Measurements from ENCODE around the gene KCNK13.

The KCNK13 gene

GRCh38 chr14:90091393-90091792 lies 29.6 kb downstream of the KCNK13 start:
- peaks cover 9% of the 10 kb centered on the region for H3K9me3 Mint-ChIP-seq
- H3K4me1 Mint-ChIP-seq (ENCODE audit: low read depth) = peaks cover 21% of the 10 kb centered on the region
- H3K27me3 Mint-ChIP-seq (ENCODE audit: low read depth) = peaks cover 8% of the 10 kb centered on the region

DNA sequence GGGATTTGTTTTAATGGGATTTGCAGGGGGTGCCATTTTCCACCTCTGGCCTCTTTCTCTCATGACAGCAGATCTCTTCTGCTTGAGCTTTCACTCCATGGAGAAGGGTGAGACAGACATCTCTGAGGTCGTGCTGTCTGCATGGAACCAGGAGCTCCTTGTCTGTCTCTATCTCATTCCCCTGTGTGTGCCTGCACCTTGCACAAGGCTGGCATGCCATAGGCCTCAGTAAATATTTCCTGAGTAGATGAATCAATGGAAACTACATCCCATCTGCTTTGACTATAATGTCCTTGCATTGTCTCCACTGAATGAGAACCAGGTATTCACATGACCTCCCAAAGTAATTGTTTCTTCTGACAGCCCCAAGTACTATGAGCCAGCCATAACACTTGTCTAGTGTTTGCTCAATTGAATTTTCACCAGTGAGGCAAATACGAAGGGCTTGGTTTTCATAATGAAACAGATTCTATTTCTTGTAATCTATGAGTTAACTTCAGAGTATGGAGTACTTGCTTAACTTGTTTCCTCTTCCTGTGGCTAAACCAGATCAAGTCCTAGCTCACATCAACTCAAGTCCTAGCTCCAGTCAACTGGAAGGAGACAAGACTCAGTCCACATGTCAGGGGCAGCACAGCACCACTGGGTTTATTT lies 32.3 kb downstream of the KCNK13 start:
- peak overlapping the region; percentile 21 for H3K4me3 Mint-ChIP-seq
- peaks cover 9% of the 10 kb centered on the region for H3K36me3 Mint-ChIP-seq (ENCODE audit: low read depth)
- H3K4me1 Mint-ChIP-seq (ENCODE audit: low read depth) = peaks cover 21% of the 10 kb centered on the region
- peaks cover 12% of the 10 kb centered on the region for H3K9me3 Mint-ChIP-seq
- peaks cover 2% of the 10 kb centered on the region for H3K27me3 Mint-ChIP-seq (ENCODE audit: low read depth)
- H3K27ac Mint-ChIP-seq = peak overlapping the region; percentile 74

More at GRCh38 chr14:90091393-90091792, 29.6 kb downstream of the KCNK13 start:
- Mint-ChIP-seq H3K36me3 (ENCODE audit: low read depth) (peaks cover 9% of the 10 kb centered on the region), H3K4me3 (no peak overlapping the region), H3K27ac (no peak overlapping the region)

DNA sequence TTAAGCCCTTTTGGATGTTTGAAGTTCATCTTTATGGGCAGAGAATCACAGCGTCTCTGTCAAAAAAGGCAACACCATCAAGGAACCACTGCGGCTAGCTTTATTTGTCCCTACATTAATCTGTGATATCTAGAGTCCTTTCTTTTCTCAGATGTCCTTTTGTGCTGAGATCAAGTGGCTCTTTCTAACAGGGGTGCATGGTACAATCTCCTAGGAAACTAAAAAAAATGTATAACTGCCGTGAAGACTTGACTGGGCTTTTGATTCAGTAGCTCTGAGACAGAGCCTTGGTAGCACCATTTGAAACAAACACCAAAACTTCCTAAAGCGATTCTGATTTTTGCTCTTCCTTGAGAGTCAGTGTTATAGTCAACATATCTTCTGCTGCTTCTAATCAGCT lies 33.3 kb downstream of the KCNK13 start:
- no peaks in the 10 kb centered on the region for H3K27me3 Mint-ChIP-seq (ENCODE audit: low read depth)
- no peak overlapping the region for H3K4me3 Mint-ChIP-seq
- peaks cover 7% of the 10 kb centered on the region for H3K36me3 Mint-ChIP-seq (ENCODE audit: low read depth)
- H3K9me3 Mint-ChIP-seq = peaks cover 12% of the 10 kb centered on the region
- peaks cover 21% of the 10 kb centered on the region for H3K4me1 Mint-ChIP-seq (ENCODE audit: low read depth)
- no peak overlapping the region for H3K27ac Mint-ChIP-seq

GRCh38 chr14:90096566-90096965 lies 34.8 kb downstream of the KCNK13 start:
- Mint-ChIP-seq H3K4me1 (ENCODE audit: low read depth) (peaks cover 21% of the 10 kb centered on the region), H3K36me3 (ENCODE audit: low read depth) (peaks cover 7% of the 10 kb centered on the region), H3K27ac (no peak overlapping the region), H3K27me3 (ENCODE audit: low read depth) (no peaks in the 10 kb centered on the region), H3K4me3 (no peak overlapping the region), H3K9me3 (peaks cover 12% of the 10 kb centered on the region)

DNA sequence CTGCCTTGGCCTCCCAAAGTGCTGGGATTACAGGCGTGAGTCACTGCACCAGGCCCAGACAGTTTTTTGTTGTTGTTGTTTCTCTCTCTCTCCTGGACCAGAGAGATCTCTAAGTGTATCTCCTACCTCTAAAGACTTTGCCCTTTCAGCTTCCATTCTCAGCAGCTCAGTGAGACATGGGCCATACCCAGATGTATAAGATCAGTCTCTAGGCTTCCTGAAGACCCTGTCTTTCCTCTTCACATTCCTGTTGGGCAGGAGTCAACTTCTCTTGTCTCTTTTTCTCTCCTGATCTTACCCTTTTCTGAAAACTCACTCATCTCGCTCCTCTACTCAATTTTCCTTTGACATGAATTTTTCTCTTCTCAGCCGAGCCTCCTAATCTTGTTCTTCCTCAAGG lies 42.0 kb downstream of the KCNK13 start:
- H3K4me3 Mint-ChIP-seq = no peak overlapping the region
- peaks cover 4% of the 10 kb centered on the region for H3K27me3 Mint-ChIP-seq (ENCODE audit: low read depth)
- no peaks in the 10 kb centered on the region for H3K9me3 Mint-ChIP-seq

GRCh38 chr14:90105756-90106155 lies 44.0 kb downstream of the KCNK13 start:
- Mint-ChIP-seq H3K4me3 (no peak overlapping the region), H3K9me3 (no peaks in the 10 kb centered on the region), H3K27me3 (ENCODE audit: low read depth) (peaks cover 4% of the 10 kb centered on the region), H3K4me1 (ENCODE audit: low read depth) (no peaks in the 10 kb centered on the region), H3K27ac (no peak overlapping the region), H3K36me3 (ENCODE audit: low read depth) (no peaks in the 10 kb centered on the region)

More for the DNA sequence above, 42.0 kb downstream of the KCNK13 start:
- Mint-ChIP-seq H3K27ac (no peak overlapping the region), H3K4me1 (ENCODE audit: low read depth) (no peaks in the 10 kb centered on the region), H3K36me3 (ENCODE audit: low read depth) (no peaks in the 10 kb centered on the region)

GRCh38 chr14:90107789-90108188 lies 46.0 kb downstream of the KCNK13 start:
- Mint-ChIP-seq H3K9me3 (no peaks in the 10 kb centered on the region), H3K36me3 (ENCODE audit: low read depth) (no peaks in the 10 kb centered on the region), H3K4me3 (no peak overlapping the region), H3K27me3 (ENCODE audit: low read depth) (peaks cover 20% of the 10 kb centered on the region), H3K27ac (no peak overlapping the region), H3K4me1 (ENCODE audit: low read depth) (no peaks in the 10 kb centered on the region)

- Mint-ChIP-seq H3K27ac (no peak overlapping the region), H3K27me3 (ENCODE audit: low read depth) (peaks cover 20% of the 10 kb centered on the region), H3K36me3 (ENCODE audit: low read depth) (no peaks in the 10 kb centered on the region), H3K4me1 (ENCODE audit: low read depth) (no peaks in the 10 kb centered on the region), H3K9me3 (no peaks in the 10 kb centered on the region), H3K4me3 (no peak overlapping the region)
Measured at GRCh38 chr14:90109858-90110257, 48.1 kb downstream of the KCNK13 start.

DNA sequence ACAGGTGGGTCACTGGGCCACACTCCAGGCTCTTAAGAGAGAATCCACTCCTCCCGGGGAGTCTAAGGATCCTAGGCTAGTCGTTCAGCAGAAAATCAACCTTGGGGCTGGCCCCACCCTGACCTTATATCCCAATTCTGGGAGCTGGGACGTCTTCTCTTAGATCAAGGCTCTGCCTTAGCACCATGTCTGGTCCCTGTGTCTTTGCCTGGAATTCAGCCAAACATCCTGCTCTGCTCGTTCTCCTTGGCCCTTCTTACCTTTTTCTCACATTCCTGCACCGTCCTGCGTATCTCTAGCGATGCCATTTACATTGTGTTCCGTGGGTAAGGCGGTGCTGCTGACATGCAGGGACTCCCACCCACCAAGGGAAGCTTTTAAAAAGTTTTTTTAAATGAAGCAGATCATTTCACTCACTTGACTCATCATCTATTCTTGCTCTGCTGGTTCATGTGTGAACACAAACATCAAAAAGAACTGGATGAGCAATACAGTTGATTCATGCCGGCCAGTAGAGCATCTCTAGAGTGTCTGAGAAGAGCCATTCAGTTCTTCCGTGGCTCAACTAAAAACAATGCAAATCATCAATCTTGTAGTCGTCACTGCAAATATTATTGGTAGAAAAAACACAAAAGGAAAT lies 50.2 kb downstream of the KCNK13 start:
- H3K4me3 Mint-ChIP-seq = no peak overlapping the region
- H3K27me3 Mint-ChIP-seq (ENCODE audit: low read depth) = peaks cover 26% of the 10 kb centered on the region
- H3K27ac Mint-ChIP-seq = no peak overlapping the region
- H3K4me1 Mint-ChIP-seq (ENCODE audit: low read depth) = no peaks in the 10 kb centered on the region
- no peaks in the 10 kb centered on the region for H3K36me3 Mint-ChIP-seq (ENCODE audit: low read depth)
- no peaks in the 10 kb centered on the region for H3K9me3 Mint-ChIP-seq

DNA sequence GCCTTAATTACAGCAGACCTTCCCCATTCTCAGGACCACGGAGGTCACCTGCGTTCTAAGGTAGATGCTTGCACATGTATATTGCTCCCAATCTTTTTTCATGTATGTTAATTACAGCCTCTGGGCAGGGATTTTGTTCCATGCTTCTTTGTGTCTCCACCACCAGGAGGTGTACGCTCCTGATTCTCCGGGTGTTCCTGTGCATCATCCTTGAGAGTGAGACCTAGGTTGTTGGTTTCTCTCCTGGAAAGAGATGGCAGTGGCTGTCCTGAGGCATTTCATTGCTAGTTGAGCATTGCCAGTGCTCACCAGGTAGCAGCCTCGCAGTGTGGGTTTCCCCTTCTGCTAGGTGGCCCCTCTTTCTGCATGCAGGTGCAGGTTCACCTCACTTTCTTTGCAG lies 52.8 kb downstream of the KCNK13 start:
- Mint-ChIP-seq H3K27me3 (ENCODE audit: low read depth) (peaks cover 26% of the 10 kb centered on the region), H3K4me3 (no peak overlapping the region), H3K36me3 (ENCODE audit: low read depth) (no peaks in the 10 kb centered on the region), H3K4me1 (ENCODE audit: low read depth) (no peaks in the 10 kb centered on the region), H3K27ac (no peak overlapping the region), H3K9me3 (no peaks in the 10 kb centered on the region)

- Mint-ChIP-seq H3K4me3 (no peak overlapping the region), H3K27me3 (ENCODE audit: low read depth) (peaks cover 30% of the 10 kb centered on the region), H3K27ac (no peak overlapping the region), H3K4me1 (ENCODE audit: low read depth) (no peaks in the 10 kb centered on the region), H3K36me3 (ENCODE audit: low read depth) (no peaks in the 10 kb centered on the region), H3K9me3 (no peaks in the 10 kb centered on the region)
Measured at GRCh38 chr14:90115780-90116179, 54.0 kb downstream of the KCNK13 start.

DNA sequence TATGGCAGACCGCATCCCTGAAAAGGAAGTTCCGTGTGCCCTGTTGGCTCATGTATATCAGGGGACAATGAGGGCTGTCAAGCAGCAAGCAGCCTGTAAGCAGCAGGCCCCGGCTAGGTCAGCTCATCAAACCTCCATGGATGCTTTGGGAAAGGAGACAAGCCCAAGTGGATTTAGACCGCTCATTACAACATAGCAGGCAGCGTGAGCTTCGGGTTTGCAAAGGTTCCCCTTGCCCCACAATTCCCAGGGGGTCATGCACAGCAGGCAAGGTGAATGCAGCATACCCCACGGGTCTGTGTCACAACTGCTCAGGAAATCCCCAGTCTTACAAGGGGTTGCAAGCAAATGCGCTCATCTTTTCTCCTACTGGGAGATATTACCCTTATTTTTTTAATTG lies 54.6 kb downstream of the KCNK13 start:
- H3K4me1 Mint-ChIP-seq (ENCODE audit: low read depth) = no peaks in the 10 kb centered on the region
- no peak overlapping the region for H3K4me3 Mint-ChIP-seq
- no peak overlapping the region for H3K27ac Mint-ChIP-seq
- H3K9me3 Mint-ChIP-seq = no peaks in the 10 kb centered on the region
- H3K36me3 Mint-ChIP-seq (ENCODE audit: low read depth) = no peaks in the 10 kb centered on the region
- peaks cover 26% of the 10 kb centered on the region for H3K27me3 Mint-ChIP-seq (ENCODE audit: low read depth)

- Mint-ChIP-seq H3K27ac (no peak overlapping the region), H3K36me3 (ENCODE audit: low read depth) (no peaks in the 10 kb centered on the region), H3K9me3 (no peaks in the 10 kb centered on the region), H3K27me3 (ENCODE audit: low read depth) (peaks cover 14% of the 10 kb centered on the region), H3K4me3 (no peak overlapping the region), H3K4me1 (ENCODE audit: low read depth) (no peaks in the 10 kb centered on the region)
Measured at GRCh38 chr14:90118027-90118426, 56.2 kb downstream of the KCNK13 start.

GRCh38 chr14:90126260-90126659 lies 64.5 kb downstream of the KCNK13 start:
- no peaks in the 10 kb centered on the region for H3K36me3 Mint-ChIP-seq (ENCODE audit: low read depth)
- no peak overlapping the region for H3K27ac Mint-ChIP-seq
- peaks cover 8% of the 10 kb centered on the region for H3K27me3 Mint-ChIP-seq (ENCODE audit: low read depth)
- H3K4me3 Mint-ChIP-seq = no peak overlapping the region
- no peaks in the 10 kb centered on the region for H3K9me3 Mint-ChIP-seq
- H3K4me1 Mint-ChIP-seq (ENCODE audit: low read depth) = no peaks in the 10 kb centered on the region

DNA sequence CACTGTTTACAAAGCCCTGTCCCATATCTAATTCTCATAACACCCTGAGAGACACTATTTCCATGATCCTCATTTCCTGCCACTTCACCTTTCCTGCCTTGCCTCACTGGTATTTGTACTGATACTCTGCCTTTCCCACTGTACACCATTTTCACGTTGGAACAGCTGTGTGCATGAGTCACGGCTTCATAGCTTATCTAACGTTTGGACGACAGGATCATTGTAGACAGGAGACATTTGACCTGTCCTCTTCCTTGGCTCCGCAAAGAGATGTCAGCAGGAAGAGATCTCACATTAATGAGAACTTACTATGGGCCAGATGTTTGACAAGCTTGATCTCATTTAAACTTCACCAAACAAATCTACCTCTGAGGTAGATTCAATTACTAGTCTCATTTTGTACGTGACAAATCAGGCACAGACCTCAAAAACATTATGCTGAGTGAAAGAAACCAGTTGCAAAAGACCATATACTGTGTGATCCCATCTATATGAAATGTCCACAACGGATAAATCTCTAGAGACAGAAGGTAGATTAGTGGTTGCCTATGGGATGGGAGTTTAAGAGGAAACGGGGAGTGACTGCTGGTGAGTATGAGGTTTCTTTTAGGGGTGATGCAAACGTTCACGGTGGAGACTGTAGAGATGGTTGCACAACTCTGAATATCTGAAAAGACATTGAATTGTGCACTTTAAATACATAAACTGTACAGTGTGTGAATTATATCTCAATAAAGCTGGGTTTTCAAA lies 71.2 kb downstream of the KCNK13 start:
- H3K36me3 Mint-ChIP-seq (ENCODE audit: low read depth) = no peaks in the 10 kb centered on the region
- H3K9me3 Mint-ChIP-seq = no peaks in the 10 kb centered on the region
- H3K4me3 Mint-ChIP-seq = no peak overlapping the region
- H3K27me3 Mint-ChIP-seq (ENCODE audit: low read depth) = peaks cover 6% of the 10 kb centered on the region
- H3K4me1 Mint-ChIP-seq (ENCODE audit: low read depth) = no peaks in the 10 kb centered on the region
- H3K27ac Mint-ChIP-seq = no peak overlapping the region

All from T-helper 1 cell treated with Interleukin-12 subunit alpha and Interleukin-12 subunit beta and Interleukin-4 antibody, amounts not matched to agents 30 μg/mL and 1 μg/mL, for 36 hours (primary cell).